Activated T-cell treated with anti-CD3 and anti-CD28 coated beads, Interleukin-2, amount 50 U/mL, for 24 hours (primary cell): ENCODE data around the gene EMD.
A peak's percentile ranks its signal among the peaks of the same experiment; 100 is the strongest.
"Not testable (repeated sequence)": the region's sequence is repeated elsewhere in the genome, so short reads cannot be mapped to it uniquely, and the experiment has no call there.

ENCODE experiments used
- DNase-seq: peaks from one replicate; pipeline ENCODE4 v3.0.0-alpha.2; 2020
- H3K27ac Mint-ChIP-seq: 2 replicates; pipeline ENCODE4 v1.8.0; 2020; ENCODE audit warnings: mild to moderate bottlenecking, mixed read lengths
- H3K27me3 Mint-ChIP-seq: 2 replicates; pipeline ENCODE4 v1.8.0; 2020; ENCODE audit warnings: mixed read lengths
- H3K36me3 Mint-ChIP-seq: 2 replicates; pipeline ENCODE4 v1.8.0; 2020; ENCODE audit warnings: low read depth, mixed read lengths
- H3K4me1 Mint-ChIP-seq: 2 replicates; pipeline ENCODE4 v1.8.0; 2020; ENCODE audit warnings: low read depth, mixed read lengths
- H3K4me3 Mint-ChIP-seq: 2 replicates; pipeline ENCODE4 v1.8.0; 2020; ENCODE audit warnings: mild to moderate bottlenecking, moderate library complexity, mixed read lengths
- H3K9me3 Mint-ChIP-seq: 2 replicates; pipeline ENCODE4 v1.8.0; 2020; ENCODE audit warnings: mixed read lengths

The EMD gene

GRCh38 chrX:154378799-154379568 lies at the start of gene EMD:
Gene EMD (plus strand): TSS chrX:154379295. CDS start chrX:154379485, 190 bp downstream.
- H3K4me1 Mint-ChIP-seq: peaks cover 28% of the 10 kb centered on the region

GRCh38 chrX:154332561-154332960 lies 46.5 kb upstream of the EMD start:
- Mint-ChIP-seq H3K36me3 (no peaks in the 10 kb centered on the region), H3K27ac (no peak overlapping the region), H3K4me1 (peaks cover 39% of the 10 kb centered on the region), H3K9me3 (no peaks in the 10 kb centered on the region), H3K4me3 (no peak overlapping the region), H3K27me3 (peaks cover 15% of the 10 kb centered on the region)
- no peak for DNase-seq

More at GRCh38 chrX:154378799-154379568, at the start of gene EMD:
- DNase-seq: peak; percentile 95
- H3K9me3 Mint-ChIP-seq: no peaks in the 10 kb centered on the region
- H3K27me3 Mint-ChIP-seq: peaks cover 4% of the 10 kb centered on the region
- H3K4me3 Mint-ChIP-seq: peak within 1 kb of the TSS; percentile 86
- H3K36me3 Mint-ChIP-seq: peaks cover 24% of the 10 kb centered on the region
- peak within 1 kb of the TSS; percentile 94 for H3K27ac Mint-ChIP-seq

- no peak overlapping the region for H3K4me3 Mint-ChIP-seq
- H3K27me3 Mint-ChIP-seq: peaks cover 15% of the 10 kb centered on the region
- no peak overlapping the region for H3K27ac Mint-ChIP-seq
- no peak for DNase-seq
- H3K9me3 Mint-ChIP-seq: no peaks in the 10 kb centered on the region
- H3K4me1 Mint-ChIP-seq: peaks cover 34% of the 10 kb centered on the region
- H3K36me3 Mint-ChIP-seq: no peaks in the 10 kb centered on the region
These were observed 46.0 kb upstream of the EMD start for GRCh38 chrX:154333116-154333515.

- Mint-ChIP-seq H3K4me1 (peaks cover 29% of the 10 kb centered on the region), H3K36me3 (no peaks in the 10 kb centered on the region), H3K27ac (peak overlapping the region; percentile 10), H3K4me3 (no peak overlapping the region), H3K9me3 (no peaks in the 10 kb centered on the region), H3K27me3 (peaks cover 12% of the 10 kb centered on the region)
- no peak for DNase-seq
These were observed 45.2 kb upstream of the EMD start for GRCh38 chrX:154333837-154334271.

- Mint-ChIP-seq H3K27ac (peak overlapping the region; percentile 79), H3K27me3 (peaks cover 11% of the 10 kb centered on the region), H3K4me1 (peaks cover 26% of the 10 kb centered on the region), H3K4me3 (no peak overlapping the region), H3K9me3 (no peaks in the 10 kb centered on the region), H3K36me3 (no peaks in the 10 kb centered on the region)
- no peak for DNase-seq
These were observed 44.6 kb upstream of the EMD start for GRCh38 chrX:154334496-154334895.

GRCh38 chrX:154341399-154342298 lies 37.4 kb upstream of the EMD start:
- not testable (repeated sequence) for H3K4me3 Mint-ChIP-seq, H3K4me1 Mint-ChIP-seq, H3K27me3 Mint-ChIP-seq, H3K36me3 Mint-ChIP-seq, H3K27ac Mint-ChIP-seq, DNase-seq, H3K9me3 Mint-ChIP-seq

GRCh38 chrX:154343063-154343462 lies 36.0 kb upstream of the EMD start:
- not testable (repeated sequence) for H3K27me3 Mint-ChIP-seq, H3K27ac Mint-ChIP-seq, H3K4me1 Mint-ChIP-seq, H3K9me3 Mint-ChIP-seq, H3K4me3 Mint-ChIP-seq, DNase-seq, H3K36me3 Mint-ChIP-seq

- not testable (repeated sequence) for H3K27ac Mint-ChIP-seq, DNase-seq, H3K9me3 Mint-ChIP-seq, H3K27me3 Mint-ChIP-seq, H3K4me3 Mint-ChIP-seq, H3K36me3 Mint-ChIP-seq
- H3K4me1 Mint-ChIP-seq: peaks cover 12% of the 10 kb centered on the region
These were observed 35.5 kb upstream of the EMD start for GRCh38 chrX:154343620-154344019.

- Mint-ChIP-seq H3K27me3 (no peaks in the 10 kb centered on the region), H3K4me3 (no peak overlapping the region), H3K27ac (peak overlapping the region; percentile 66), H3K4me1 (peaks cover 48% of the 10 kb centered on the region), H3K9me3 (no peaks in the 10 kb centered on the region), H3K36me3 (peaks cover 50% of the 10 kb centered on the region)
- DNase-seq: no peak
These were observed 31.0 kb upstream of the EMD start for GRCh38 chrX:154348114-154348531.

GRCh38 chrX:154348646-154349358 lies 30.3 kb upstream of the EMD start:
- no peak for DNase-seq
- H3K4me1 Mint-ChIP-seq: peaks cover 55% of the 10 kb centered on the region
- no peaks in the 10 kb centered on the region for H3K9me3 Mint-ChIP-seq
- H3K36me3 Mint-ChIP-seq: peaks cover 57% of the 10 kb centered on the region
- H3K27ac Mint-ChIP-seq: peak overlapping the region; percentile 66
- no peak overlapping the region for H3K4me3 Mint-ChIP-seq
- H3K27me3 Mint-ChIP-seq: no peaks in the 10 kb centered on the region

- Mint-ChIP-seq H3K36me3 (peaks cover 63% of the 10 kb centered on the region), H3K4me3 (no peak overlapping the region), H3K27ac (peak overlapping the region; percentile 63), H3K4me1 (peaks cover 62% of the 10 kb centered on the region), H3K9me3 (no peaks in the 10 kb centered on the region), H3K27me3 (no peaks in the 10 kb centered on the region)
- no peak for DNase-seq
These were observed 29.6 kb upstream of the EMD start for GRCh38 chrX:154349359-154349935.

- H3K9me3 Mint-ChIP-seq: no peaks in the 10 kb centered on the region
- peaks cover 68% of the 10 kb centered on the region for H3K36me3 Mint-ChIP-seq
- H3K4me3 Mint-ChIP-seq: no peak overlapping the region
- peaks cover 64% of the 10 kb centered on the region for H3K4me1 Mint-ChIP-seq
- H3K27ac Mint-ChIP-seq: peak overlapping the region; percentile 63
- no peak for DNase-seq
- no peaks in the 10 kb centered on the region for H3K27me3 Mint-ChIP-seq
These were observed 29.1 kb upstream of the EMD start for GRCh38 chrX:154349979-154350378.

GRCh38 chrX:154350429-154351182 lies 28.5 kb upstream of the EMD start:
- peaks cover 72% of the 10 kb centered on the region for H3K36me3 Mint-ChIP-seq
- no peaks in the 10 kb centered on the region for H3K27me3 Mint-ChIP-seq
- no peaks in the 10 kb centered on the region for H3K9me3 Mint-ChIP-seq
- peaks cover 65% of the 10 kb centered on the region for H3K4me1 Mint-ChIP-seq
- no peak for DNase-seq
- H3K4me3 Mint-ChIP-seq: no peak overlapping the region
- H3K27ac Mint-ChIP-seq: peak overlapping the region; percentile 63
